HCT116 (cell line): ENCODE data around the gene PLOD2. TPM values are rescaled to one million over a fixed set of nuclear protein-coding genes. Genes with fewer than 3 reads are reported as not detected.

Experiments
- ATAC-seq: fragments of 200-7000 bp; cut with Tn5 transposase; 2 replicates; pipeline ENCODE4 v1.9.1; 2020; ENCODE audit warnings: mild to moderate bottlenecking, moderate library complexity
- BruUV-seq: library from RNA; stranded (reverse); fragments of 400-500 nt; replicated peaks from 2 replicates; lab custom pipeline; 2021; lab: Mats Ljungman, UMichigan
- CTCF ChIA-PET: fragments of 300-600 bp; sonication (Branson Sonifier 250); formaldehyde crosslinking; loops from one replicate; lab custom pipeline; 2021; ENCODE audit warnings: antibody characterized with exemption; lab: Charles Lee
- POLR2A ChIA-PET: fragments of 300-600, 350-600 bp; sonication (Branson Sonifier 250); formaldehyde crosslinking; loops from one replicate; lab custom pipeline; 2021; ENCODE audit warnings: antibody characterized with exemption; lab: Charles Lee
- RAD21 ChIA-PET, 2 experiments: fragments of 300-600 bp; sonication (Branson Sonifier 250); formaldehyde crosslinking; loops; one replicate each; lab custom pipeline; 2023; ENCODE audit warnings: low total read pairs in 2 of 2; ENCODE audit not compliant: uncharacterized antibody in 2 of 2, unreplicated experiment in 2 of 2, low non-redundant PET in 1 of 2; lab: Charles Lee
- DNase-seq: peaks from one replicate; pipeline ENCODE4 v3.0.0-alpha.2; 2010; ENCODE audit warnings: low read depth, low spot score
- H2AFZ ChIP-seq: fragments of 200-600 bp; shearing (Covaris generic), sonication (generic); 2 replicates; pipeline ENCODE4 v1.6.1; 2017; ENCODE audit warnings: low read depth, mixed run types, mixed read lengths, antibody characterized with exemption, low read length; ENCODE audit not compliant: poor library complexity, severe bottlenecking
- H3K27ac ChIP-seq: 2 replicates; pipeline ENCODE4 v1.5.1; 2012; ENCODE audit warnings: low read depth, low read length
- H3K27me3 ChIP-seq: fragments of 200-600 bp; sonication (generic); 2 replicates; pipeline ENCODE4 v1.6.1; 2016; ENCODE audit warnings: mixed run types, low read length, mixed read lengths; ENCODE audit not compliant: insufficient read depth
- H3K36me3 ChIP-seq, 2 experiments: fragments of 200-500 bp in 1 of 2; fragments of 200-600 bp in 1 of 2; sonication (Bioruptor generic) in 1 of 2; sonication (generic) in 1 of 2; 2 replicates each; pipeline versions ENCODE4 v1.5.1 to v1.6.1; 2014 to 2016; ENCODE audit warnings: low read length in 2 of 2, inconsistent platforms in 1 of 2, mixed read lengths in 1 of 2, mixed run types in 1 of 2; ENCODE audit not compliant: insufficient read depth in 2 of 2, control insufficient read depth in 1 of 2
- H3K4me1 ChIP-seq, 2 experiments: fragments of 200-600 bp in 1 of 2; sonication (generic) in 1 of 2; 2 replicates each; pipeline versions ENCODE4 v1.5.1 to v1.6.1; 2012 to 2017; ENCODE audit warnings: low read length in 2 of 2, inconsistent platforms in 1 of 2, mild to moderate bottlenecking in 1 of 2, mixed read lengths in 1 of 2, mixed run types in 1 of 2, moderate library complexity in 1 of 2; ENCODE audit not compliant: insufficient read depth in 2 of 2, control insufficient read depth in 1 of 2
- H3K4me2 ChIP-seq: fragments of 200-600 bp; sonication (generic); 2 replicates; pipeline ENCODE4 v1.6.1; 2017; ENCODE audit warnings: mixed run types, low read length, mixed read lengths
- H3K4me3 ChIP-seq, 2 experiments: fragments of 200-600 bp in 1 of 2; sonication (generic) in 1 of 2; replicated peaks in 1 of 2; 2 replicates each; pipeline ENCODE4 v1.5.1; 2011 to 2016; ENCODE audit warnings: low read length in 2 of 2, control low read depth in 1 of 2, low read depth in 1 of 2, mild to moderate bottlenecking in 1 of 2, mixed read lengths in 1 of 2, mixed run types in 1 of 2
- H3K79me2 ChIP-seq: fragments of 200-600 bp; sonication (generic); 2 replicates; pipeline ENCODE4 v1.6.1; 2017; ENCODE audit warnings: mild to moderate bottlenecking, mixed run types, low read length, moderate library complexity, mixed read lengths; ENCODE audit not compliant: insufficient read depth
- H3K9ac ChIP-seq: fragments of 200-600 bp; sonication (generic); 2 replicates; pipeline ENCODE4 v1.6.1; 2016; ENCODE audit warnings: low read length, mixed read lengths
- H3K9me2 ChIP-seq: fragments of 200-600 bp; sonication (generic), shearing (Covaris generic); 2 replicates; pipeline ENCODE4 v1.6.1; 2017; ENCODE audit warnings: mixed run types, mild to moderate bottlenecking, moderate library complexity; ENCODE audit not compliant: insufficient read depth
- H3K9me3 ChIP-seq, 2 experiments: fragments of 200-500 bp in 1 of 2; fragments of 200-600 bp in 1 of 2; sonication (Bioruptor generic) in 1 of 2; sonication (generic) in 1 of 2; 2 replicates each; pipeline ENCODE4 v1.6.1; 2014 to 2017; ENCODE audit warnings: low read length in 2 of 2, mixed read lengths in 2 of 2, inconsistent platforms in 1 of 2, low read depth in 1 of 2, mild to moderate bottlenecking in 1 of 2, mixed run types in 1 of 2, moderate library complexity in 1 of 2; ENCODE audit not compliant: control insufficient read depth in 1 of 2, insufficient read depth in 1 of 2
- H4K20me1 ChIP-seq: fragments of 200-600 bp; sonication (generic), shearing (Covaris generic); 2 replicates; pipeline ENCODE4 v1.6.1; 2017; ENCODE audit warnings: mixed run types, mild to moderate bottlenecking, moderate library complexity; ENCODE audit not compliant: insufficient read depth
- CEBPB ChIP-seq: IDR thresholded peaks from 2 replicates; pipeline ENCODE4 v1.6.1; 2012; ENCODE audit warnings: low read depth
- ELF1 ChIP-seq: IDR thresholded peaks from 2 replicates; pipeline ENCODE4 v1.6.1; 2012; ENCODE audit warnings: low read depth, borderline replicate concordance
- EZH2 ChIP-seq: fragments of 200-600 bp; sonication (generic); IDR thresholded peaks from 2 replicates; pipeline ENCODE4 v1.6.1; 2017; ENCODE audit warnings: antibody characterized with exemption, mixed run types
- FOSL1 ChIP-seq: IDR thresholded peaks from 2 replicates; pipeline ENCODE4 v1.6.1; 2012; ENCODE audit warnings: low read depth
- POLR2A ChIP-seq: IDR thresholded peaks from 2 replicates; pipeline ENCODE4 v1.7.0; 2011; ENCODE audit warnings: borderline replicate concordance; ENCODE audit not compliant: insufficient read depth, insufficient read length; ENCODE audit errors: extremely low read depth
- POLR2AphosphoS5 ChIP-seq: IDR thresholded peaks from 2 replicates; pipeline ENCODE4 v1.6.1; 2011; ENCODE audit warnings: mild to moderate bottlenecking, low read depth, low read length, moderate library complexity
- RAD21 ChIP-seq: IDR thresholded peaks from 2 replicates; pipeline ENCODE4 v1.6.1; 2012; ENCODE audit warnings: low read depth, mild to moderate bottlenecking
- SRF ChIP-seq: IDR thresholded peaks from 2 replicates; pipeline ENCODE4 v1.6.1; 2012; ENCODE audit warnings: low read depth
- TCF7L2 ChIP-seq: IDR thresholded peaks from 2 replicates; pipeline ENCODE4 v1.7.0; 2011; ENCODE audit warnings: borderline replicate concordance, inconsistent platforms; ENCODE audit not compliant: insufficient read depth, insufficient read length; ENCODE audit errors: extremely low read depth
- YY1 ChIP-seq: IDR thresholded peaks from 2 replicates; pipeline ENCODE4 v1.6.1; 2011; ENCODE audit warnings: low read length, low read depth, moderate library complexity, mild to moderate bottlenecking; ENCODE audit not compliant: insufficient replicate concordance; ENCODE audit errors: extremely low read depth
- ZFX ChIP-seq: fragments of 450-650 bp; IDR thresholded peaks from 2 replicates; pipeline ENCODE4 v1.6.1; 2017
- ZNF274 ChIP-seq: fragments of 200-500 bp; sonication (Bioruptor generic); IDR thresholded peaks from 2 replicates; pipeline ENCODE4 v1.6.1; 2014; ENCODE audit warnings: mild to moderate bottlenecking, low read depth, low read length, inconsistent platforms
- intact Hi-C: fragments of 100-400 bp; cut with micrococcal nuclease; formaldehyde crosslinking; loops from 2 replicates; pipeline ENCODE4 v1.10.0; 2022
- total RNA-seq: library from RNA; stranded (reverse); gene quantifications from one replicate; pipeline ENCODE4 v1.2.1, GENCODE V29; 2021; ENCODE audit not compliant: unreplicated experiment
- TF ChIP-seq, protein P1 (sequence below), 3 experiments: fragments of 200-600 bp in 1 of 3; sonication (generic) in 1 of 3; IDR thresholded peaks in 2 of 3; conservative IDR thresholded peaks in 1 of 3; 2 replicates each; pipeline ENCODE4 v1.5.1; 2012 to 2017; ENCODE audit warnings: low read depth in 2 of 3, low read length in 2 of 3, antibody characterized with exemption in 1 of 3, borderline replicate concordance in 1 of 3, control low read depth in 1 of 3, mild to moderate bottlenecking in 1 of 3, mixed read lengths in 1 of 3, mixed run types in 1 of 3, moderate library complexity in 1 of 3; ENCODE audit not compliant: insufficient read depth in 1 of 3

The PLOD2 gene
- total RNA-seq, 1 experiment from 2014 or later: 25.8 TPM

DNA sequence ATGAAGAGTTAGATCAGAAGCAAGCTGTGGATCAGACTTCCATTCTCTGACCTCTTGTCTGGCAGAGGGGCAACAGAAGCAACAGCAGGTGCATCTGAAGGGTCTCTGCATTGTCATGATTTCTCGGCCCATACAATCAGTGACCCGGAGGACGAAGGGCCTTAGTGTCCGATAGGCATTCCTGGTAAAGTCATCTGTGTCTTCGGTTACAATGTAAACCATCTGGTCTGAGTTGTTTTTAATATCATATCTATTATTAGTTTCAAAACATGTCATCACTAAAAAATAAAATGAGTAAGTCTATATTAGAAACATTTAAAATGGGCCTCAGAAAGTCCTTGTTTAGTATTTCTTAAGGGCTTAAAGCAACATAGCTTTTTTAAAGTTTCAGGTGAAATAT, 38.8 kb upstream of the PLOD2 start (continued):
- TF ChIP-seq ZFX (no peak), TCF7L2 (no peak), SRF (no peak), FOSL1 (no peak), ZNF274 (no peak), CEBPB (no peak), POLR2A (no peak)

DNA sequence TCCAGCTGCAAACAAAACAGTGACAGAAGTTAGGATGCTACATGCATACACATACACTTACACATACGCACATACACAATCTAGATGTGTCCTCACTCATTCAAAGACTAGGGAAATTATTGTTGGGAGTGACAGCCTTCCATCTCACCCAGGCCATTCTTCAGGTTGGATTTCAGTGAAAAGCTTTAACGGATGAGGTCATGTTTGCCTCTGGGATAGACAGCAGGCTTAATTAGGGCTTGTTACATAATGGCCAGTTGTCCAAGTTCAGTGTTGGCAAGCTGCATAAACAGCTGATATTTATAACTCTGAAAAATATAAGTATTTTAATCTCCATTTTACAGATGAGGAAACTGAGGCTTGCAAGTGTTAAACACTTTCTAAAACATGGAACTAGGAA, 35.8 kb upstream of the PLOD2 start:
- Histone ChIP-seq H2AFZ (no peak overlapping the region), H4K20me1 (no peaks in the 10 kb centered on the region), H3K27ac (no peak overlapping the region), H3K79me2 (no peaks in the 10 kb centered on the region), H3K36me3 (no peaks in the 10 kb centered on the region), H3K9me2 (no peaks in the 10 kb centered on the region), H3K27me3 (no peaks in the 10 kb centered on the region), H3K4me2 (no peak overlapping the region), H3K9me3 (no peaks in the 10 kb centered on the region), H3K4me3 (no peak overlapping the region), H3K9ac (no peak overlapping the region), H3K4me1 (no peaks in the 10 kb centered on the region)
- CTCF ChIA-PET: interaction anchor here (1.0 to 2.1 kb wide), 3 partner anchors 7 to 130 kb away, joined by 5 to 6 read pairs (median 5); no protein-coding TSS in a partner anchor
- TF ChIP-seq POLR2AphosphoS5 (no peak), YY1 (no peak), CEBPB (no peak), FOSL1 (no peak), ELF1 (no peak), RAD21 (no peak), EZH2 (no peak)
- TF ChIP-seq, protein P1, sequence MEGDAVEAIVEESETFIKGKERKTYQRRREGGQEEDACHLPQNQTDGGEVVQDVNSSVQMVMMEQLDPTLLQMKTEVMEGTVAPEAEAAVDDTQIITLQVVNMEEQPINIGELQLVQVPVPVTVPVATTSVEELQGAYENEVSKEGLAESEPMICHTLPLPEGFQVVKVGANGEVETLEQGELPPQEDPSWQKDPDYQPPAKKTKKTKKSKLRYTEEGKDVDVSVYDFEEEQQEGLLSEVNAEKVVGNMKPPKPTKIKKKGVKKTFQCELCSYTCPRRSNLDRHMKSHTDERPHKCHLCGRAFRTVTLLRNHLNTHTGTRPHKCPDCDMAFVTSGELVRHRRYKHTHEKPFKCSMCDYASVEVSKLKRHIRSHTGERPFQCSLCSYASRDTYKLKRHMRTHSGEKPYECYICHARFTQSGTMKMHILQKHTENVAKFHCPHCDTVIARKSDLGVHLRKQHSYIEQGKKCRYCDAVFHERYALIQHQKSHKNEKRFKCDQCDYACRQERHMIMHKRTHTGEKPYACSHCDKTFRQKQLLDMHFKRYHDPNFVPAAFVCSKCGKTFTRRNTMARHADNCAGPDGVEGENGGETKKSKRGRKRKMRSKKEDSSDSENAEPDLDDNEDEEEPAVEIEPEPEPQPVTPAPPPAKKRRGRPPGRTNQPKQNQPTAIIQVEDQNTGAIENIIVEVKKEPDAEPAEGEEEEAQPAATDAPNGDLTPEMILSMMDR (IDR thresholded peaks at IDR 0.05 in 2 of 3, conservative IDR thresholded peaks at IDR 0.05 in 1 of 3; ENCODE audit: borderline replicate concordance in 1 of 3, insufficient read depth in 1 of 3, low read depth in 2 of 3, low read length in 2 of 3): no peak
- POLR2A ChIA-PET: interaction anchor here (1.3 kb wide), 1 partner anchor 8 kb away, joined by 3 read pairs; no protein-coding TSS in a partner anchor
- RAD21 ChIA-PET: no interaction called here
- no peak for DNase-seq
- no TSS peak for BruUV-seq
- ATAC-seq: no peak
- intact Hi-C loops: no loop called here
